Breast epithelium (tissue), 3 donors: Measurements from ENCODE around the gene ULK4.

ENCODE experiments used
- CTCF ChIP-seq, 3 donors: fragments of 450-650 bp; IDR thresholded peaks; one replicate each; pipeline ENCODE4 v1.5.1; 2016 to 2017; ENCODE audit warnings: antibody characterized with exemption in 3 of 3, mild to moderate bottlenecking in 3 of 3, moderate library complexity in 3 of 3
- POLR2AphosphoS5 ChIP-seq, 3 donors: sonication (generic); formaldehyde crosslinking; IDR thresholded peaks; one replicate each; pipeline ENCODE4 v1.6.1; 2017; ENCODE audit warnings: antibody characterized with exemption in 3 of 3

DNA sequence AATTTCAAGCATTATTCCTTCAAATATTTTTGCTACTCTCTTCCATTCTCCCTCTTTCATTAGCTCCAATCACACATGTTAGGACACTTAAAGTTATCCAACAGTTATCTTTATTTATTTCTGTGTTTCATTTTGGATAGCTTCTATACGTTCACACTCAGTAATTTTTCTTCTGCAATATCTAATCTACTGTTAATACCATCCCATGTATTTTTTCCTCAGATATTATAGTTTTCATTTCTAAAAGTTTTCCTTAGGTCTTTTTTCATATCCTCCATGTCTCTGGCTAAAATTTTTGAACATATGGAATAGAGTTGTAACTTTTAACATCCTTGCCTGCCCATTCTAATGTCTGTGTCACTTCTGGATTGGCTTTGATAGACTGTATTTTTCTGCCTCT, 689.2 kb downstream of the ULK4 start:
- no peak for TF ChIP-seq CTCF (IDR thresholded peaks at IDR 0.05)
- no peak for TF ChIP-seq POLR2AphosphoS5 (IDR thresholded peaks at IDR 0.05)
